HG03196 (cell line): ENCODE data around the gene CENPO.

ENCODE experiments used
- ATAC-seq: cut with Tn5 transposase; IDR thresholded peaks from one replicate; pipeline ENCODE4 v1.9.1; 2021; ENCODE audit not compliant: unreplicated experiment

Gene CENPO

GRCh38 chr2:24836206-24836605 lies 43.0 kb downstream of the CENPO start:
- no peak for ATAC-seq

- ATAC-seq = no peak
These were observed 43.5 kb downstream of the CENPO start for GRCh38 chr2:24836706-24837105.

GRCh38 chr2:24837996-24838513 lies 44.8 kb downstream of the CENPO start:
- ATAC-seq = no peak

- ATAC-seq = no peak
These were observed 45.3 kb downstream of the CENPO start for GRCh38 chr2:24838541-24838940.

GRCh38 chr2:24839729-24840128 lies 46.5 kb downstream of the CENPO start:
- ATAC-seq = no peak

GRCh38 chr2:24840164-24840869 lies 47.1 kb downstream of the CENPO start:
- ATAC-seq = no peak

GRCh38 chr2:24840962-24841945 lies 48.0 kb downstream of the CENPO start:
- no peak for ATAC-seq

GRCh38 chr2:24842081-24843050 lies 49.1 kb downstream of the CENPO start:
- ATAC-seq = no peak

- ATAC-seq = no peak
These were observed 50.2 kb downstream of the CENPO start for GRCh38 chr2:24843330-24843860.

- ATAC-seq = no peak
These were observed 50.9 kb downstream of the CENPO start for GRCh38 chr2:24844023-24844685.

- no peak for ATAC-seq
These were observed 52.5 kb downstream of the CENPO start for GRCh38 chr2:24845691-24846090.

- ATAC-seq = no peak
These were observed 57.7 kb downstream of the CENPO start for GRCh38 chr2:24850944-24851343.

- ATAC-seq = no peak
These were observed 58.8 kb downstream of the CENPO start for GRCh38 chr2:24852026-24852425.

GRCh38 chr2:24852431-24853020 lies 59.3 kb downstream of the CENPO start:
- no peak for ATAC-seq

- no peak for ATAC-seq
These were observed 59.8 kb downstream of the CENPO start for GRCh38 chr2:24853046-24853445.

- ATAC-seq = no peak
These were observed 60.8 kb downstream of the CENPO start for GRCh38 chr2:24853996-24854395.

GRCh38 chr2:24855022-24855622 lies 61.9 kb downstream of the CENPO start:
- ATAC-seq = no peak

GRCh38 chr2:24855726-24856125 lies 62.5 kb downstream of the CENPO start:
- no peak for ATAC-seq

GRCh38 chr2:24856791-24857211 lies 63.6 kb downstream of the CENPO start:
- no peak for ATAC-seq
